GM18505 (cell line): ENCODE data around the gene STH.
"Not testable (repeated sequence)": the region's sequence is repeated elsewhere in the genome, so short reads cannot be mapped to it uniquely, and the experiment has no call there.

Experiments used
- ATAC-seq: cut with Tn5 transposase; IDR thresholded peaks from one replicate; pipeline ENCODE4 v1.9.1; 2021; ENCODE audit not compliant: unreplicated experiment
- POLR2A ChIP-seq: IDR thresholded peaks from 4 replicates; pipeline ENCODE4 v1.6.1; 2011; ENCODE audit warnings: borderline replicate concordance; ENCODE audit not compliant: insufficient read depth, insufficient read length; ENCODE audit errors: extremely low read depth

Gene STH, protein sequence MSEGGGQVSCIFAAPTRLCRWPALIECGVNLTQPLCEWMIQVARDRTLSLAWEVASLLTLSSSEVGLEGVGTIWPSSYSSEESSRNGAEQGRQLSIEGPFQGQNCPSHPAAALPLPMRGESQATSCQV

DNA sequence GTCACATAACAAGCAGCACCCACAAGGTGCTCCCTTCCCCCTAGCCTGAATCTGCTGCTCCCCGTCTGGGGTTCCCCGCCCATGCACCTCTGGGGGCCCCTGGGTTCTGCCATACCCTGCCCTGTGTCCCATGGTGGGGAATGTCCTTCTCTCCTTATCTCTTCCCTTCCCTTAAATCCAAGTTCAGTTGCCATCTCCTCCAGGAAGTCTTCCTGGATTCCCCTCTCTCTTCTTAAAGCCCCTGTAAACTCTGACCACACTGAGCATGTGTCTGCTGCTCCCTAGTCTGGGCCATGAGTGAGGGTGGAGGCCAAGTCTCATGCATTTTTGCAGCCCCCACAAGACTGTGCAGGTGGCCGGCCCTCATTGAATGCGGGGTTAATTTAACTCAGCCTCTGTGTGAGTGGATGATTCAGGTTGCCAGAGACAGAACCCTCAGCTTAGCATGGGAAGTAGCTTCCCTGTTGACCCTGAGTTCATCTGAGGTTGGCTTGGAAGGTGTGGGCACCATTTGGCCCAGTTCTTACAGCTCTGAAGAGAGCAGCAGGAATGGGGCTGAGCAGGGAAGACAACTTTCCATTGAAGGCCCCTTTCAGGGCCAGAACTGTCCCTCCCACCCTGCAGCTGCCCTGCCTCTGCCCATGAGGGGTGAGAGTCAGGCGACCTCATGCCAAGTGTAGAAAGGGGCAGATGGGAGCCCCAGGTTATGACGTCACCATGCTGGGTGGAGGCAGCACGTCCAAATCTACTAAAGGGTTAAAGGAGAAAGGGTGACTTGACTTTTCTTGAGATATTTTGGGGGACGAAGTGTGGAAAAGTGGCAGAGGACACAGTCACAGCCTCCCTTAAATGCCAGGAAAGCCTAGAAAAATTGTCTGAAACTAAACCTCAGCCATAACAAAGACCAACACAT lies at the start of gene STH:
STH (plus strand) TSS at position 264 of the 913 bp plus-strand sequence; CDS start at position 294, 30 bp downstream.
- TF ChIP-seq POLR2A: no peak
- no peak for ATAC-seq

DNA sequence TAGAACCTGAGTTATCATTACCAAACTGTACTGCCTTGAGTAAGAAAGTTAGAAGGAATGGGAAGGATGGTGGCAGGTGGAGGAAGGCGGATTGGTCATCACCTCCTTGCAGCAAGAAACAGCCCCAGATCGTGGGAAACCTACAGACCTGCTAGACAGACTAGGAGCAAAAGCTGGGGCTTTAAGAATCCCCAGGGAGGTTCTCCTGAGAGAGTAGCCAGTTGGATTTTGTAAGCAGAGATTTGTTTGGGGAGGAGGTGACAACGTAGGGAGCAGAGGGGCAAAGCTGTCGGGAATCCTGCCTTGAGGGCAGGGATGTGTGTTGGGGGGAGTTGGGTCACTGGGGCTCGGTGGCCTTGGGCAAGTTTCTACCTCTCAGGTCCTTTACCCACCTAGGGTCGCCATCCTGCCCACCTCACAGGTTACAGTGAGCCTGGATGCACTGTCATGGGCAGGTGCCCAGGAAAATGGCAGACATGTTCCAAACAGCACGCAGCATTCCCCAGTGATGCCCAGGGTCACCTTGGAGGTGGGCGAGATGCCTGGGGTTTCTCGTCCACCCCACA lies 49.2 kb upstream of the STH start:
- ATAC-seq: no peak
- no peak for TF ChIP-seq POLR2A

DNA sequence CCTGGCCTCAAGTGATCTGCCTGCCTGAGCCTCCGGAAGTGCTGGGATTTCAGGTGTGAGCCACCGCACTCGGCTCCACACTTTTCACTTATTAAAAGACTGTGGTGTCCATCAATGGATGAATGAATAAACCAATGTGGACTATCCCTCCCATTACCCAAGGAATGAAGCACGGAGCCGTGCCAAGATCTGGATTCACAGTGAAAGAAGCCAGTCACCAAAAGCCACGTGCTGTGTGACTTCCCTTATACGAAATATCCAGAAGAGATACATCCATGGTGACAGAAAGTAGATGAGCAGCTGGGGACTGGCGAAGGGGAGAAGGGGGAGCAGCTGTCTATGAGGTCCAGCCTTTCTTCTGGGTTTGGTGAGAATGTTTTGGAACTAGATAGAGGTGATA lies 48.2 kb upstream of the STH start:
- no peak for TF ChIP-seq POLR2A
- ATAC-seq: no peak

DNA sequence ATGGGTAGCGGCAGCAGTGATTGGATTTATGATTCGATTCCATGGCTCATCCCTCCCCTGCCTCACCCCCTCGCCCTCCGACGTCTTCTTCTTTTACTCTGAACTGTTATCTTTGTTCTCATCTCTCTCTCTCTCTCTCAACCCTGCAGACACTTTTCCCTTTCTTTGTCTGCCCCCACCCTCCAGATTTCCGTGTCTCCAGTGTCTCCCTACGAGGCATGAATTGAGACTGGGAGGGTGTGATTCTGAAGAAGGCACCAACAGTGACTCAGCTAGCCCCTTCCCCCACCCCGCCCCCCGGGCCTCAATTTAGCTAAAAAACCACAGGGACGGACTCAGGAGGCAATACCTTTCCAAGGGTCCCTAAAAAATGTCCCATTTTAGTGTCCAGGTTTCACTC lies 47.6 kb upstream of the STH start:
- ATAC-seq: no peak
- TF ChIP-seq POLR2A: no peak

DNA sequence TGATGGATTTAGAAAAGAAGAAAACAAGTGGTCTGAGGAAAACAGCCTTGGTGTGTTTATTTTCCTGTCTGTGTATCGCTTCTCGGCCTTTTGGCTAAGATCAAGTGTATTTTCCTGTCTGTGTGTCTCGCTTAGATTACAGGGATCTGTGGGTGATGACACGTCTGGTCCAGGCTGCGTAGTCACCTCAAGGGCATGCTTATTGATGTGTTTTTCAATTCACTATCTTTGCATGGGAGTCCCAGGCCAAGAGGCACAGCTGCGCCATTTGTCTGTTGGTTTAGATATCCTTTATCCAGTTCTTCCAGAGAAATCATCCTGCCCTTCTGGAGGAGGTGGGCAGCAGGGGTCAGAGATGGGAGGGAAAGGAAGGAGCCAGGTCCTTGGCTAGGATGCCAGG lies 47.1 kb upstream of the STH start:
- ATAC-seq: no peak
- no peak for TF ChIP-seq POLR2A

DNA sequence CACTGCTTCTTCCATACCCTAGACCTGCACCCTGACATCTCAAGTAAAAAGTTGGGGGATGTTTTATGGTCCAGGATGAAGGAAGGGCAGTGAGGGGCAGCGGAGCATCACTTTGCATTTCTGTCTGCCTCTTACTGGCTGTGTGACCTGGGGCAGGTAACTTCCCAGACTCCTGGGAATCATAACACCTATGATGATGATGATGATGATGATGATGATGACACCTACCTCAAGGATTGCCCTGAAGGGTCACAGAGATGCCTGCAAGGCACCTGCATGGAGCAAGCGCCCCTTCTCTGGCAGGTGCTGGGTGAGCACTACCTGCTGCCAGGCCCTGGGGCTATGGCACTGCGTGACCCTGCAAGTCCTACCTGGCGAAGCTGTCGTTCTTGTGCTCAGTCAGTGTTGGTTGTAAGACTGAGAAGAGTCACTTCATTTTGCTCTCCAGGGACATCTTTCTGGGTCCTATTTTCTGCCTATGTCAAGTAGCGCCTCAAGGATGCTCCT lies 46.2 kb upstream of the STH start:
- no peak for TF ChIP-seq POLR2A
- no peak for ATAC-seq

DNA sequence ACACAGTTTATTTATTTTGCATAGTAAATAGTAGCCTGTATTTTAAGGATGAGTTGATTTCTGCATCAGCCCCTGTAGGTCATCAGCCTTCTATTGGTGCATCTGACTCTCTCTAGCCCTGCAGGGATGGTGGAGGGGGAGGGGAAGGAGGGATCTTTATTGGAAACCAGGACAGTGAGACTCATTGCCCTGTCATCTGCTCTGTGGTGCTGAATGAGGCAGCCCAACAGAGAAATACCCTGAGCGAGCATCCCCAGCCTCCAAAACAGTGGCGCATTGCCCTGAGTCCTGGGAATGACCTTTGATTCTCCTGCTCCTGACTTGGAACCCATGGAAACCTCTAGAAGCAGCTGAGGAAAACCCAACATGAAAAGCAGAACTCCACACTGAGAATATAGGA lies 45.5 kb upstream of the STH start:
- TF ChIP-seq POLR2A: no peak
- ATAC-seq: no peak

DNA sequence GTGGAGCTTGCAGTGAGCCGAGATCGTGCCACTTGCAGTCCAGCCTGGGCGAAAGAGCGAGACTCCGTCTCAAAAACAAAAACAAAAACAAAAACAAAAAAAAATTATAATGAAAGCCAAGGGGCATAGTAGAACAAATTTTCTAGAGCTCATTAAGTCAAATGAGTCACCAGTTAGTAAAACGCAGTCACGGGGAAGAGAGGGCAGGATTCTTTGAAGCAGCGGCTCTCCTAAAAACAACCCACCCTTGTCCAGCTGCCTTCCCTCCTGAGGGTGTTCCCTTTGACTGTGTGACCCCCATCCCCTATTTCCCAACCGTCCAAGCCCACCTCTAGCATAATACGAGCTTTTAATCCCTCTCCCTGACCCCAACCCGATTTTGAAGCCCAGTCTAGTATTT lies 44.1 kb upstream of the STH start:
- no peak for TF ChIP-seq POLR2A
- ATAC-seq: no peak

DNA sequence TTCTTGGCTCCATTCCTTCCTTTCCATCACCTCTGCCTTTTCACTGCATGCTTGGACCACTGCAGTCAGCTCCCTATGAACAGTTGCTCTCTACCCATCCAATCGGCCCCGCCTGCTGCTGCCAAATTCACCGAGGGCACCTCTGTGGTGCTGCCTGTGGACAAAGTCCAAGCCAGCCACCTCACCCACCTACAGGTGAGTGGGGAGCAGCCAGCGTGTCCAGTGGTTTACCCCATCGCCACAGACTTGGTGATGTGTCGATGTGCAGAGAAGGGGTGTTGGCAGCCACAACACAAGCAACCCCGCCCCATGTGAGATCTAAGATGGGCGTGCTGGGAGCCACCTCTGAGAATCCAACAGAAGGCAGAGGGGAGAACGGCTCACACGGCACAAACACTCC lies 43.7 kb upstream of the STH start:
- ATAC-seq: no peak

DNA sequence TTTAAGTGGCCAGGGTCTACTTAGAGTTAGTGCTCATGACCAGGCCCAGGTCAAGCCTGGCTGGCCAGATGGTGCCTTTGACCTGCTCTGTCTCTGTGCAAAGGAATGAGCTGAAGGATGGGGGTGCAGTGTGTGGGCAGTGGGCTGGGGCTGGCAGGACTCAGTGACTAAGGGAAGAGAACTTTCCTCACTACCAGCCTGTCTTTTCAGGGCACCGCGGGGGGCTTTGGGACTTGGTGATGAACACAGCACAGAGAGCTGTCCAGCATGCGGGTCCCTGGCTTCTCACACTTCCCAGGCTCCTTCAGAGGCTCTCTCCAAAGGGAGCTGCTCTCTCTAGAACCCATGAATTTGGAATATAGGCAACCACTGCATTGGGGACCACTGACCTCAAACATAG lies 43.0 kb upstream of the STH start:
- TF ChIP-seq POLR2A: no peak
- ATAC-seq: no peak

More for the DNA sequence above, 43.7 kb upstream of the STH start:
- no peak for TF ChIP-seq POLR2A

DNA sequence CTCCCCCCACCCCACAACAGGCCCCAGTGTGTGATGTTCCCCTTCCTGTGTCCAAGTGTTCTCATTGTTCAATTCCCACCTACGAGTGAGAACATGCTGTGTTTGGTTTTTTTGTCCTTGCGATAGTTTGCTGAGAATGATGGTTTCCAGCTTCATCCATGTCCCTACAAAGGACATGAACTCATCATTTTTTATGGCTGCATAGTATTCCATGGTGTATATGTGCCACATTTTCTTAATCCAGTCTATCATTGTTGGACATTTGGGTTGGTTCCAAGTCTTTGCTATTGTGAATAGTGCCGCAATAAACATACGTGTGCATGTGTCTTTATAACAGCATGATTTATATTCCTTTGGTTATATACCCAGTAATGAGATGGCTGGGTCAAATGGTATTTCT lies 42.3 kb upstream of the STH start:
- not testable (repeated sequence) for ATAC-seq

DNA sequence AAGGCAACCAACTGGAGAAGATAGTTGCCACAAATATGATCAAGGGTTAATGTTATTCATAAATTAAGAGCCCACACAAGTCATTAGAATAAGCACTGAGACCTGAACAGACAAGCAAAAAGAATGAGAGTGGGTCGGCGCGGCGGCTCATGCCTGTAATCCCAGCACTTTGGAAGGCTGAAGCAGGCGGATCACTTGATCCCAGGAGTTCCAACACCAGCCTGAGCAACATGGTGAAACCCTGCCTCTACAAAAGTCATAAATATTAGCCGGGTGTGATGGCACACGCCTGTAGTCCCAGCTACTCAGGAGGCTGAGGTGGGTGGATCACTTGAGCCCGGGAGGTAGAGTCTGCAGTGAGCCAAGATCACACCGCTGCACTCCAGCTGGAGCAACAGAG lies 40.7 kb upstream of the STH start:
- no peak for ATAC-seq
- no peak for TF ChIP-seq POLR2A

DNA sequence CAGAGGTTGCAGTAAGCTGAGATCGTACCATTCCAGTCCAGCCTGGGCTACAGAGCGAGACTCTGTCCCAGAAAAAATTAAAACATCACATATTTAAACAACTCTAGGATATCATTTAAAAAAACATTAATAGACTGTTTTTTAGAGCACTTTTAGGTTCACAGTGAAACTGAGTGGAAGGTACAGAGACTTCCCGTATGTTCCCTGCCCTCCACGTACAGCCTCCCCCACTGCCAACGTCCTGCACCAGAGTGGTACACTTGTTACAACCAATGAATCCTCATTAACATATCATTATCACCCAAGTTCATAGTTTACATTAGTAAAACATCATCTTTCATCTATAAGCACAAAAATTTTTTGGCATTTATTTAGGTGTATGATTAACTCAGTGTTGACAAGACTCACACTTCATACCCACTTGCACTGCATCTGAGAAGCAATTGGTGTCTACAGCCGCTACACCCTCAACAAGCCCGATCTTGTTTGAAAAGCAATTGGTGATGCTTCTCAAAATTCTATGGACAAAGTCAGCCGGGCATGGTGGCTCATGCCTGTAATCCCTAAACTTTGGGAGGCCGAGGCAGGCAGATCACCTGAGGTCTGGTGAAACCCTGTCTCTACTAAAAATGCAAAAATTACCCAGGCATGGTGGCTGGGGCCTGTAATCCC lies 39.9 kb upstream of the STH start:
- ATAC-seq: no peak
- no peak for TF ChIP-seq POLR2A
